Measurements from ENCODE around the gene NTN3.
"Not testable (repeated sequence)": the region's sequence is repeated elsewhere in the genome, so short reads cannot be mapped to it uniquely, and the experiment has no call there.

The NTN3 gene

GRCh38 chr16:2478279-2478678 lies 7.2 kb downstream of the NTN3 start:
- no peak for DNase-seq (ENCODE audit: low spot score)
- FAIRE-seq = no peak

- FAIRE-seq; DNase-seq (ENCODE audit: low spot score): not testable (repeated sequence)
These were observed 8.9 kb downstream of the NTN3 start for GRCh38 chr16:2479996-2480395.

- DNase-seq (ENCODE audit: low spot score) (no peak), FAIRE-seq (no peak)
These were observed 9.9 kb downstream of the NTN3 start for GRCh38 chr16:2480948-2481347.

- FAIRE-seq = no peak
These were observed 10.6 kb downstream of the NTN3 start for GRCh38 chr16:2481676-2482075.

GRCh38 chr16:2482249-2482648 lies 11.2 kb downstream of the NTN3 start:
- DNase-seq (ENCODE audit: low spot score) = no peak
- no peak for FAIRE-seq

More at GRCh38 chr16:2481676-2482075, 10.6 kb downstream of the NTN3 start:
- DNase-seq (ENCODE audit: low spot score) = no peak

GRCh38 chr16:2482708-2483534 lies 11.8 kb downstream of the NTN3 start:
- no peak for DNase-seq (ENCODE audit: low spot score)
- FAIRE-seq = no peak

- DNase-seq (ENCODE audit: low spot score) (no peak), FAIRE-seq (no peak)
These were observed 13.1 kb downstream of the NTN3 start for GRCh38 chr16:2483939-2484897.

- no peak for DNase-seq (ENCODE audit: low spot score)
- FAIRE-seq = no peak
These were observed 13.9 kb downstream of the NTN3 start for GRCh38 chr16:2484898-2485508.

GRCh38 chr16:2485811-2486507 lies 14.9 kb downstream of the NTN3 start:
- DNase-seq (ENCODE audit: low spot score) (no peak), FAIRE-seq (no peak)

- FAIRE-seq (no peak), DNase-seq (ENCODE audit: low spot score) (no peak)
These were observed 15.8 kb downstream of the NTN3 start for GRCh38 chr16:2486645-2487516.

- DNase-seq (ENCODE audit: low spot score) (no peak), FAIRE-seq (no peak)
These were observed 16.4 kb downstream of the NTN3 start for GRCh38 chr16:2487517-2487842.

- DNase-seq (ENCODE audit: low spot score) = no peak
- FAIRE-seq = no peak
These were observed 16.9 kb downstream of the NTN3 start for GRCh38 chr16:2487903-2488531.

GRCh38 chr16:2489581-2489980 lies 18.5 kb downstream of the NTN3 start:
- DNase-seq (ENCODE audit: low spot score) = no peak
- FAIRE-seq = no peak

GRCh38 chr16:2490190-2491105 lies 19.4 kb downstream of the NTN3 start:
- FAIRE-seq = no peak
- no peak for DNase-seq (ENCODE audit: low spot score)

- no peak for FAIRE-seq
- DNase-seq (ENCODE audit: low spot score) = no peak
These were observed 21.2 kb downstream of the NTN3 start for GRCh38 chr16:2492292-2492691.

- FAIRE-seq (no peak), DNase-seq (ENCODE audit: low spot score) (no peak)
These were observed 22.5 kb downstream of the NTN3 start for GRCh38 chr16:2493605-2494004.

GRCh38 chr16:2494616-2495015 lies 23.5 kb downstream of the NTN3 start:
- DNase-seq (ENCODE audit: low spot score) (no peak), FAIRE-seq (no peak)

GRCh38 chr16:2495041-2495440 lies 23.9 kb downstream of the NTN3 start:
- DNase-seq (ENCODE audit: low spot score) (no peak), FAIRE-seq (no peak)
